Caco-2 (cell line): Measurements from ENCODE around the gene ATXN7L1. TPM values are rescaled to one million over a fixed set of nuclear protein-coding genes. Genes with fewer than 3 reads are reported as not detected.

Experiments used
- BruUV-seq: library from RNA; stranded (reverse); fragments of 400-500 nt; replicated peaks from 2 replicates; lab custom pipeline; 2021; lab: Mats Ljungman, UMichigan
- CTCF ChIA-PET: fragments of 300-600 bp; sonication (Branson Sonifier 250); formaldehyde crosslinking; loops from one replicate; lab custom pipeline; 2022; ENCODE audit warnings: antibody characterized with exemption; lab: Charles Lee
- POLR2A ChIA-PET: fragments of 300-600 bp; sonication (Branson Sonifier 250); formaldehyde crosslinking; loops from one replicate; lab custom pipeline; 2022; ENCODE audit warnings: antibody characterized with exemption; lab: Charles Lee
- DNase-seq, 2 experiments: peaks; one replicate each; pipeline versions ENCODE4 v3.0.0 to v3.0.0-alpha.2; 2020 to 2022
- H3K27me3 ChIP-seq: replicated peaks from 2 replicates; pipeline ENCODE4 v1.6.0; 2011; ENCODE audit warnings: low read length; ENCODE audit not compliant: control insufficient read depth, insufficient read depth
- H3K36me3 ChIP-seq: 2 replicates; pipeline ENCODE4 v1.5.1; 2011; ENCODE audit warnings: low read length; ENCODE audit not compliant: control insufficient read depth, insufficient read depth
- H3K4me1 ChIP-seq: fragments of 250-450 bp; sonication (Bioruptor Pico); 2 replicates; pipeline ENCODE4 v1.5.1; 2020; ENCODE audit warnings: mild to moderate bottlenecking
- H3K4me3 ChIP-seq: 2 replicates; pipeline ENCODE4 v1.5.1; 2011; ENCODE audit warnings: low read depth, mild to moderate bottlenecking, control low read depth, low read length
- H3K9me3 ChIP-seq: fragments of 250-450 bp; sonication (Bioruptor Pico); 2 replicates; pipeline ENCODE4 v1.5.1; 2020; ENCODE audit warnings: mild to moderate bottlenecking, moderate library complexity
- H3K27ac Mint-ChIP-seq: one replicate; pipeline ENCODE4 v1.8.0; 2022; ENCODE audit warnings: mixed read lengths; ENCODE audit not compliant: unreplicated experiment
- H3K27me3 Mint-ChIP-seq: one replicate; pipeline ENCODE4 v1.8.0; 2022; ENCODE audit warnings: mixed read lengths; ENCODE audit not compliant: insufficient read depth, unreplicated experiment
- H3K36me3 Mint-ChIP-seq: one replicate; pipeline ENCODE4 v1.8.0; 2022; ENCODE audit warnings: mild to moderate bottlenecking, mixed read lengths; ENCODE audit not compliant: insufficient read depth, unreplicated experiment
- H3K4me1 Mint-ChIP-seq: one replicate; pipeline ENCODE4 v1.8.0; 2022; ENCODE audit warnings: low read depth, mixed read lengths; ENCODE audit not compliant: unreplicated experiment
- H3K4me3 Mint-ChIP-seq: one replicate; pipeline ENCODE4 v1.8.0; 2022; ENCODE audit warnings: mild to moderate bottlenecking, moderate library complexity, mixed read lengths; ENCODE audit not compliant: unreplicated experiment
- H3K9me3 Mint-ChIP-seq: one replicate; pipeline ENCODE4 v1.8.0; 2022; ENCODE audit warnings: mixed read lengths; ENCODE audit not compliant: unreplicated experiment
- intact Hi-C: fragments of 100-400 bp; cut with micrococcal nuclease; formaldehyde crosslinking; loops from one replicate; pipeline ENCODE4 v1.10.0; 2022; ENCODE audit not compliant: unreplicated experiment
- total RNA-seq: library from RNA; stranded (reverse); gene quantifications from 2 replicates; pipeline ENCODE4 v1.2.3, GENCODE V29; 2022
- TF ChIP-seq, protein P1 (sequence below), 2 experiments: fragments of 200-600 bp in 1 of 2; IDR thresholded peaks; 1 replicate in 1 of 2; 2 replicates in 1 of 2; pipeline versions ENCODE4 v1.5.1 to v1.8.0; 2011 to 2022; ENCODE audit warnings: antibody characterized with exemption in 1 of 2, control low read depth in 1 of 2, inconsistent platforms in 1 of 2, low read depth in 1 of 2, low read length in 1 of 2, mild to moderate bottlenecking in 1 of 2, moderate library complexity in 1 of 2; ENCODE audit not compliant: insufficient read depth in 1 of 2, severe bottlenecking in 1 of 2, unreplicated experiment in 1 of 2

ATXN7L1 gene
- total RNA-seq, 1 experiment from 2014 or later: 14.1 TPM

DNA sequence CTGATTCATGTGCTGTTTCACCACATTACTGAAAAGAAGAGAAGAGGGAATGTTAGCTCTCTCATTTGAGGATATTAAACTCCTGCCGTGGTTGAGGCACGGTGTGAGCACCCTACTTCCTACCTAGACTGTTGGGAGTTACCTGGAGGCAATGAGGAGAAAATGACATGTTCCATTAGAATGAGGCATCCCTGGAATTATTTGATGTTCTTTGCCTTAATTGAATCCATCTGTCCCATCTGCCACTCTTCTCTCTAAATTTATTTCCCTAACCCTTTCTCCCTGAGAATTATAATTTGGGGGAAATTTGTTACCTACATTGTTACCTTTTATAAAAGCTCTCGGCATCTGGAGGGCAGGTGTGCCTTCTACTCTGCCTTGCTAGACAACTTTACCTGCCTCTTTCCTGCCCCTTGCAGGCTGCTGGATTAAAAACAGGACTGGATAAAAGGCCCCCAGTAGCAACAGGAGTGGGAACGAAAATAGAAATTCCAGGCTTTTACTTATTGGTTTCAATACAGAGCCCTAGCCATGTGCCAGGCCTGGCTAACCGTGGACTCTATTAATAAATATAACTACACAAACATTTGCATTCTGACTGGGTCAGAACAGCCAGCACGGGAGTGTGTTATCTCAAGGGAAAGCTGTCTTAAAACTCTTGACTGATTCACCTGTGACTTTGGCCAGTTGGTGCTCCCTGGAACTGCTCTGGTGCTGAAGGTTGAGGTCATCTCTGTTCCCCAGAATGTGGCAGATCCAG, 4.4 kb upstream of the ATXN7L1 start:
- Mint-ChIP-seq H3K27me3 (no peaks in the 10 kb centered on the region), H3K36me3 (peaks cover 7% of the 10 kb centered on the region), H3K4me1 (peaks cover 15% of the 10 kb centered on the region), H3K27ac (no peak overlapping the region), H3K9me3 (no peaks in the 10 kb centered on the region), H3K4me3 (no peak overlapping the region)
- intact Hi-C loops: no loop called here
- H3K4me1 ChIP-seq: peaks cover 9% of the 10 kb centered on the region; the same call in 1 of the 2 replicates
- no peaks in the 10 kb centered on the region for H3K27me3 ChIP-seq
- TF ChIP-seq, protein P1, sequence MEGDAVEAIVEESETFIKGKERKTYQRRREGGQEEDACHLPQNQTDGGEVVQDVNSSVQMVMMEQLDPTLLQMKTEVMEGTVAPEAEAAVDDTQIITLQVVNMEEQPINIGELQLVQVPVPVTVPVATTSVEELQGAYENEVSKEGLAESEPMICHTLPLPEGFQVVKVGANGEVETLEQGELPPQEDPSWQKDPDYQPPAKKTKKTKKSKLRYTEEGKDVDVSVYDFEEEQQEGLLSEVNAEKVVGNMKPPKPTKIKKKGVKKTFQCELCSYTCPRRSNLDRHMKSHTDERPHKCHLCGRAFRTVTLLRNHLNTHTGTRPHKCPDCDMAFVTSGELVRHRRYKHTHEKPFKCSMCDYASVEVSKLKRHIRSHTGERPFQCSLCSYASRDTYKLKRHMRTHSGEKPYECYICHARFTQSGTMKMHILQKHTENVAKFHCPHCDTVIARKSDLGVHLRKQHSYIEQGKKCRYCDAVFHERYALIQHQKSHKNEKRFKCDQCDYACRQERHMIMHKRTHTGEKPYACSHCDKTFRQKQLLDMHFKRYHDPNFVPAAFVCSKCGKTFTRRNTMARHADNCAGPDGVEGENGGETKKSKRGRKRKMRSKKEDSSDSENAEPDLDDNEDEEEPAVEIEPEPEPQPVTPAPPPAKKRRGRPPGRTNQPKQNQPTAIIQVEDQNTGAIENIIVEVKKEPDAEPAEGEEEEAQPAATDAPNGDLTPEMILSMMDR (IDR thresholded peaks at IDR 0.05; ENCODE audit: insufficient read depth in 1 of 2, low read depth in 1 of 2, low read length in 1 of 2, severe bottlenecking in 1 of 2, unreplicated experiment in 1 of 2): no peak
- POLR2A ChIA-PET: no interaction called here
- CTCF ChIA-PET: no interaction called here
- no peaks in the 10 kb centered on the region for H3K9me3 ChIP-seq
- H3K4me3 ChIP-seq: no peak overlapping the region
- no peaks in the 10 kb centered on the region for H3K36me3 ChIP-seq
- no peak for DNase-seq
- BruUV-seq: no TSS peak

DNA sequence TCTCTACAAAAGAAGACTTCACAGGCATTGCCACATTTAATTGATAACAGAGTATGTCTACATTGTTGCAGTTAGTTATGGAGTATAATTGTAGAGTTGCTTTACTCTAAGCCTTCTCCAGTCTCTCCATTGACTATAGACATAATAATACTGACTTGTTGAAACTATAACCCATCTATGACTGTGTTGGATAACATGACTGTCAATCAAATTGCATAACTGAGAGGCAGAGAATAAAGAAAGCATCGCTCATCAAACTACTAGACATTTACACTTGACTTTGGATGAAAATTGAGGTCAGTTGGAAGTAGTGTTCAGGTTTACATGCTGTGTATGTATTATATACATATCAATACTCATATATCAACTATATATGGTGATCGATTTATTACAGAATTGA, 3.4 kb upstream of the ATXN7L1 start:
- Mint-ChIP-seq H3K9me3 (no peaks in the 10 kb centered on the region), H3K4me1 (peaks cover 15% of the 10 kb centered on the region)
- H3K4me3 ChIP-seq: no peak overlapping the region

DNA sequence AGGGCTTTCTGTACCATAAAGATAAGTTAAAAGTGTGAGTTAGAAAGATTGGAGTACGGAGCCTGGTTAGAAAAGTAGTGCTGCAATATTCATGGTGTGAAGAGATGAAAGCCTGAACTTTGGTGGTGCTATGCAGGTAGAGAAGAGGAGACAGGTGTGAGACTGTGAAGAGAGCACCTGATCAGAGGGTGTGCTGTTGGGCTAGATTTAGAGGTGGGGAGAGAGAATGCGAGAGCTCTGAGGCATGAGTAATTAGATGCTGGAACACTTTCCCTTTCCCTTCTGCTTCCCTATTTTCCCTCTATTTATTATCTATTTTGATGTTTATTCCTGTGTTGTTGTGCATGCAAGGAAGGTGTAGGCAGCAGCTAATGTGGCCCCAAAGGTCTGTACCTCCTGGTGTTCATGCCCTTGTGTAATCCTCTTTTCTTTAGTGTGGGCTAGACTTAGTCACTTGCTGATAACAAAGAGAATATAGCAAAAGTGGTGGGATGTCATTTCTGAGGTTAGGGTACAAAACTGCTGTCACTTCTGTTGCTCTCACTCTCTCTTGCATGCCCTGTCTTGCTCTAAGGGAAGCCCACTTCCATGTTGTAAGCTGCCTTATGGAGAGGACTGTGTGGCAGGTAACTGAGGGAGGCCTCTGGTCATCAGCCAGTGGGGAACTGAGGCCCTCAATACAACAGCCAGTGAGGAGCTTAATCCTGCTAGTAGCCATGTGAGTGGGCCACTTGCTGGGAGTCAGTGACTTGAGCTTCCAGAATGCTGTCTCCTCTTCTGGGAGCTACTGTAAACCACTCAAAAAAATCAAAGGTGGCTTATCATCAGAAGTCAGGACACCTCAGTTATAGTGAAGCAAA, 2.6 kb upstream of the ATXN7L1 start:
- POLR2A ChIA-PET: no interaction called here
- H3K9me3 Mint-ChIP-seq: no peaks in the 10 kb centered on the region

More for the DNA sequence above, 3.4 kb upstream of the ATXN7L1 start:
- no TSS peak for BruUV-seq
- CTCF ChIA-PET: no interaction called here
- intact Hi-C loops: loop anchor here (5.0 kb wide), 1 partner anchor 108 kb away; no protein-coding TSS in a partner anchor
- TF ChIP-seq, protein P1 (IDR thresholded peaks at IDR 0.05; ENCODE audit: insufficient read depth in 1 of 2, low read depth in 1 of 2, low read length in 1 of 2, severe bottlenecking in 1 of 2, unreplicated experiment in 1 of 2): no peak
- POLR2A ChIA-PET: no interaction called here
- Mint-ChIP-seq H3K27ac (no peak overlapping the region), H3K4me3 (no peak overlapping the region), H3K36me3 (peaks cover 7% of the 10 kb centered on the region), H3K27me3 (no peaks in the 10 kb centered on the region)
- Histone ChIP-seq H3K9me3 (no peaks in the 10 kb centered on the region), H3K36me3 (no peaks in the 10 kb centered on the region; the same call in 1 of the 2 replicates), H3K27me3 (no peaks in the 10 kb centered on the region), H3K4me1 (peaks cover 9% of the 10 kb centered on the region; the same call in 1 of the 2 replicates)
- no peak for DNase-seq

More for the DNA sequence above, 2.6 kb upstream of the ATXN7L1 start:
- Mint-ChIP-seq H3K4me1 (peaks cover 15% of the 10 kb centered on the region), H3K27me3 (no peaks in the 10 kb centered on the region), H3K36me3 (peaks cover 7% of the 10 kb centered on the region), H3K27ac (peak overlapping the region; percentile 34), H3K4me3 (peak overlapping the region; percentile 97)
- intact Hi-C loops: loop anchor here (5.0 kb wide), 1 partner anchor 108 kb away; no protein-coding TSS in a partner anchor
- BruUV-seq: no TSS peak
- TF ChIP-seq, protein P1 (IDR thresholded peaks at IDR 0.05; ENCODE audit: insufficient read depth in 1 of 2, low read depth in 1 of 2, low read length in 1 of 2, severe bottlenecking in 1 of 2, unreplicated experiment in 1 of 2): no peak
- Histone ChIP-seq H3K4me3 (peak overlapping the region; percentile 95), H3K4me1 (peaks cover 9% of the 10 kb centered on the region; the same call in 1 of the 2 replicates), H3K9me3 (no peaks in the 10 kb centered on the region), H3K36me3 (peaks cover 1% of the 10 kb centered on the region), H3K27me3 (no peaks in the 10 kb centered on the region)
- no peak for DNase-seq
- CTCF ChIA-PET: no interaction called here
